AML-193 (cell line): ENCODE data around the gene MTA3.
"Not testable (repeated sequence)": the region's sequence is repeated elsewhere in the genome, so short reads cannot be mapped to it uniquely, and the experiment has no call there.

Source experiments
- DNase-seq, 2 experiments: peaks; one replicate each; lab custom pipeline; 2025; lab: John Stamatoyannopoulos, UW

MTA3 gene

GRCh38 chr2:42568401-42569115 is at the start of gene MTA3:
Gene MTA3 (plus strand): TSS chr2:42568632. CDS start chr2:42568746, 114 bp downstream.
- DNase-seq: no peak

DNA sequence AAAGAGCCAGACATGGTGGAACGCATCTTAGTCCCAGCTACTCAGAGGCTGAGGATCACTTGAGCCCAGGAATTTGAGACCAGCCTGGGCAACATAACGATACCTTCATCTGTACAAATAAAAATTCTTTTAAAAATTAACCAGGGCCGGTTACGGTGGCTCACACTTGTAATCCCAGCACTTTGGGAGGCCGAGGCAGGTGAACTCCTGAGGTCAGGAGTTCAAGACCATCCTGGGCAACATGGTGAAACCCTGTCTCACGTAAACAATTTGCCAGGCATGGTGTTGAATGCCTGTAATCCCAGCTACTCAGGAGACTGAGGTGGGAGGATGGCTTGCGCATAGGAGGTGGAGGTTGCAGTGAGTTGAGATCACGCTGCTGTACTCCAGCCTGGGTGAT is 48.8 kb upstream of the MTA3 start:
- DNase-seq: no peak

DNA sequence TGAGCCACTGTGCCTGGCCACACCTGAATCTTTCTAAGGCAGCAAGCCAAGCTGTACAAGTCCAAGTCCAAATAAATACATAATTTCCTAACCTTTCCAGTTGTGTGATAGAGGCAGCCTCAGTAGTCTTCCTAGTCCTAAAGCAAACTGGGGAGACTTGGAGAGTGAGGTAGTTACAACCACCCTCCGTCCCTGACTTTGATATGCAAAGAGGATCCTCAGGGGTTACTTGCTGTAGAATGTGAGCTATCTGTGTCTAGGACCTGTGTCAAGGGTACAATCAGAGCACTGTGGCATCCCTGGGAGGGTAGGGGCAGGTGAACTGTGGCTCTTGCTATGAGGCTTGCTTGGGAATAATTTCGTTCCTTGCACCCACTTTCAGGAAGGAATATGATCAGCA is 46.4 kb upstream of the MTA3 start:
- DNase-seq: no peak

DNA sequence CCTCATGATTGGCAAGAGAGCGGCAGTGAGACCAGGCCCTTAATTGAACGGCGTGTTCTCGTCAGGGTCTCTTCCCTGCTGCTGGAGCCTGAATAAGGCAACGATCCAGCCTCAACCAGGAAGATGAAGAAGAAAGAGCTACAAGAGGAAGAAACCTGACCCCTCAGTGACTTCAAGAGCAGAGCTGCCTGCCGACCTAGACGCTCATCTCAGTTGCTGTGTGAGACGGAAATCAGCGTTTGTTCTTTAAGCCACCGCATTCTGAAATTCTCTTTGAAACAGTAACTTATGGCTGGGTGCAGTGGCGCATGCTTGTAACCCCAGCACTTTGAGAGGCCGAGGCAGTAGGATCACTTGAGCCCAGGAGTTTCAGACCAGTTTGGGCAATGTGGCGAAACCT is 45.1 kb upstream of the MTA3 start:
- no peak for DNase-seq

DNA sequence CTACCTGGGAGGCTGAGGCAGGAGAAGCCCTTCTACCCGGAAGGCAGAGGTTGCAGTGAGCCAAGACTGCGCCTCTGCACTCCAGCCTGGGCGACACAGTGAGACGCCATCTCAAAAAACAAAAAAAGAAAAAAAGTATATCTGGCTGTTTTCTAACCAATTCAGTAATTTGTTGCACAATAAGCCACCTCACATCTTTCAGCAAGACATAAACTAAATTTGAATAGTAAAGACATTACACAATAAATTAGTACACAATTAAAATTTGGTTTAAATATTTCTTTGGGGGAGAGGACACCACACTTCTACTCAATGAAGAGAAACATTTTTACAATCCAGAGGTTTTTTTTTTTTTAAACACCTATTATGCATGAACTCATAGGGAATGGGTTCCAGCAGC is 36.0 kb upstream of the MTA3 start:
- DNase-seq: no peak

GRCh38 chr2:42537493-42537892 is 30.9 kb upstream of the MTA3 start:
- no peak for DNase-seq

- no peak for DNase-seq
Observed at GRCh38 chr2:42542871-42543270, 25.6 kb upstream of the MTA3 start.

GRCh38 chr2:42545023-42545721 is 23.3 kb upstream of the MTA3 start:
- DNase-seq: no peak

GRCh38 chr2:42545841-42546390 is 22.5 kb upstream of the MTA3 start:
- no peak for DNase-seq

DNA sequence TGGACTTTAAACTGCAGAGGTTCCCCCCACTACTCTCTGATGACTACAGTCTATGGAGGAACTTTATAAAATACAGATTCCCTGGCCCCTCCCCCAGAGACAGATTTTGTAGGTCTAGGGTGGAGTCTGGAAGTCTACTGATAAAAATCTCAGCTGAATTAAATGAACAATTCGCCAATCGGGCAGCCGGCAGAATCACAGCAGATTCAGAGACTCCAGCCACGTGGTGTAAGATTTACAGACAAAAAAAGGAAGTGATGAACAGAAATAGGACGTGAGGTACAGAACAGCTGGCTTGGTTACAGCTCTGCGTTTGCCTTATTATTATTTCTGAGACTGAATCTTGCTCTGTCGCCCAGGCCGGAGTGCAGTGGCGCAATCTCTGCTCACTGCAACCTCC is 21.4 kb upstream of the MTA3 start:
- DNase-seq: peak in 1 of 2 experiments; percentile 5

- DNase-seq: no peak
Observed at GRCh38 chr2:42547446-42548295, 20.8 kb upstream of the MTA3 start.

- DNase-seq: no peak
Observed at GRCh38 chr2:42550870-42551269, 17.6 kb upstream of the MTA3 start.

- no peak for DNase-seq
Observed at GRCh38 chr2:42554392-42554791, 14.0 kb upstream of the MTA3 start.

GRCh38 chr2:42556315-42556890 is 12.0 kb upstream of the MTA3 start:
- DNase-seq: no peak

- DNase-seq: no peak
Observed at GRCh38 chr2:42557306-42557705, 11.1 kb upstream of the MTA3 start.

GRCh38 chr2:42558827-42559226 is 9.6 kb upstream of the MTA3 start:
- DNase-seq: no peak

DNA sequence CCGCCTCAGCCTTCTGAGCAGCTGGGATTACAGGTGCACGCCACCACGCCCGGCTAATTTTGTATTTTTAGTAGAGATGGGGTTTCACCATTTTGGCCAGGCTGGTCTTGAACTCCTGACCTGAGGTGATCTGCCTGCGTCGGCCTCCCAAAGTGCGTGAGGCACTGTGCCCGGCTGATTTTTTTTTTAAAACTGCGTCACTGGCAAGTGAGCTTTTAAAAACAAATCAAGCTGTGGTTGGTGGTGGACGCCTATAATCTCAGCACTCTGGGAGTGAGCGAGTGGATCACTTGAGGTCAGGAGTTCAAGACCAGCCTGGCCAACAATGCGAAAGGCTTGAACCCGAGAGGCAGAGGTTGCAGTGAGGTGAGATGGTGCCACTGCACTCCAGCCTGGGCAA is 8.3 kb upstream of the MTA3 start:
- DNase-seq: not testable (repeated sequence)

GRCh38 chr2:42560899-42561298 is 7.5 kb upstream of the MTA3 start:
- DNase-seq: no peak

- no peak for DNase-seq
Observed at GRCh38 chr2:42562474-42563144, 5.8 kb upstream of the MTA3 start.

GRCh38 chr2:42566025-42566424 is 2.4 kb upstream of the MTA3 start:
- no peak for DNase-seq

DNA sequence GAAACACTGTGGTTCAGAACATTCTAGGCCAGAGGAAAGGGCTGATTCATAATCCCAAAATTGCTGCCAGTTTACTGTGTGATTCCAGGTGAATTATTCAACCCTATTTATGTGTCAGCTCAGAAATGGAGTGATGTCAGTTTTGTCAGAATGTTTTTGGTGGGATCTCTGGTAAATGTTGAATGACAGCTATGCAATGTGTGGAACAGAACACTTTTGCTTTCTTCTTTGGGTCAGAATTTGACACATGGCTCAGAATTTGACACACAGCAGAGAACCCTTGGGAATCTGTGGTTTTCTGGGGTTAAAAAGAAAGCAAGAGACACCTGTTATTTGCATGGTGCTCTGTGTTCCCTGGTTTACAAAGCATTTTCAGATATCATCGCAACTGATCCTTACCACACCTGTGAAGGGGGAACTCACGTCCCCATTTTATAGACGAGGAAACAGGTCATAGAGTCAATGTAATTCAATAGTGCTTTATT is 1.6 kb upstream of the MTA3 start:
- no peak for DNase-seq
